Panc1 (cell line): ENCODE results near the gene XK. TPM values are rescaled to one million over a fixed set of nuclear protein-coding genes. Genes with fewer than 3 reads are reported as not detected.

Experiments used
- ATAC-seq: fragments of 200-7000 bp; cut with Tn5 transposase; 2 replicates; pipeline ENCODE4 v1.9.1; 2020; ENCODE audit warnings: mild to moderate bottlenecking, moderate library complexity
- BruUV-seq: library from RNA; stranded (reverse); fragments of 400-500 nt; replicated peaks from 2 replicates; lab custom pipeline; 2021; lab: Mats Ljungman, UMichigan
- CTCF ChIA-PET: fragments of 300-600 bp; sonication (Branson Sonifier 250); formaldehyde crosslinking; loops from one replicate; lab custom pipeline; 2022; ENCODE audit warnings: antibody characterized with exemption; lab: Charles Lee
- POLR2A ChIA-PET: fragments of 300-600 bp; sonication (Branson Sonifier 250); formaldehyde crosslinking; loops from one replicate; lab custom pipeline; 2022; ENCODE audit warnings: antibody characterized with exemption; lab: Charles Lee
- DNase-seq: peaks from one replicate; pipeline ENCODE4 v3.0.0-alpha.2; 2010; ENCODE audit warnings: low read depth, low spot score
- H3K27ac ChIP-seq: 2 replicates; pipeline ENCODE4 v1.5.1; 2011; ENCODE audit warnings: mild to moderate bottlenecking, low read length, inconsistent platforms
- H3K27me3 ChIP-seq: fragments of 200-500 bp; sonication (Bioruptor generic); 2 replicates; pipeline ENCODE4 v1.6.0; 2014; ENCODE audit warnings: low read length, inconsistent platforms; ENCODE audit not compliant: control insufficient read depth, insufficient read depth
- H3K36me3 ChIP-seq: fragments of 200-500 bp; sonication (Bioruptor generic); 2 replicates; pipeline ENCODE4 v1.5.1; 2014; ENCODE audit warnings: inconsistent platforms, mild to moderate bottlenecking, low read length, moderate library complexity; ENCODE audit not compliant: control insufficient read depth, insufficient read depth
- H3K4me1 ChIP-seq: 2 replicates; pipeline ENCODE4 v1.5.1; 2011; ENCODE audit warnings: inconsistent platforms, mild to moderate bottlenecking, low read length, moderate library complexity; ENCODE audit not compliant: control insufficient read depth, insufficient read depth
- H3K4me3 ChIP-seq, 2 experiments: 2 replicates each; pipeline ENCODE4 v1.5.1; 2011 to 2012; ENCODE audit warnings: low read depth in 2 of 2, low read length in 2 of 2, mild to moderate bottlenecking in 2 of 2, inconsistent platforms in 1 of 2, moderate library complexity in 1 of 2
- H3K9me3 ChIP-seq: fragments of 200-500 bp; sonication (Bioruptor generic); 2 replicates; pipeline ENCODE4 v1.5.1; 2014; ENCODE audit warnings: low read depth, mild to moderate bottlenecking, inconsistent platforms, low read length, moderate library complexity; ENCODE audit not compliant: control insufficient read depth, insufficient read depth
- CTCF ChIP-seq: fragments of 450-650 bp; IDR thresholded peaks from 2 replicates; pipeline ENCODE4 v1.5.1; 2017; ENCODE audit warnings: mild to moderate bottlenecking
- POLR2AphosphoS5 ChIP-seq: IDR thresholded peaks from 2 replicates; pipeline ENCODE4 v1.6.1; 2012; ENCODE audit warnings: mild to moderate bottlenecking, low read depth, low read length, moderate library complexity
- REST ChIP-seq, 2 experiments: IDR thresholded peaks; 2 replicates each; pipeline ENCODE4 v1.6.1; 2011 to 2012; ENCODE audit warnings: low read depth in 2 of 2, control low read depth in 1 of 2, low read length in 1 of 2, mild to moderate bottlenecking in 1 of 2, moderate library complexity in 1 of 2; ENCODE audit not compliant: insufficient read depth in 1 of 2
- SIN3A ChIP-seq: IDR thresholded peaks from 2 replicates; pipeline ENCODE4 v1.6.1; 2012; ENCODE audit warnings: low read depth, mild to moderate bottlenecking, low read length, moderate library complexity, borderline replicate concordance; ENCODE audit not compliant: insufficient read depth
- TCF7L2 ChIP-seq: IDR thresholded peaks from 2 replicates; pipeline ENCODE4 v1.6.1; 2011; ENCODE audit warnings: mild to moderate bottlenecking, low read depth, low read length, inconsistent platforms
- in situ Hi-C: cut with HindIII; loops from 2 replicates; pipeline ENCODE4 v1.10.0; 2016; ENCODE audit warnings: low sequenced_read_pairs, low pct_unique_long_range_greater_than_20kb
- intact Hi-C: fragments of 100-400 bp; cut with micrococcal nuclease; formaldehyde crosslinking; loops from one replicate; pipeline ENCODE4 v1.10.0; 2022; ENCODE audit not compliant: unreplicated experiment
- total RNA-seq: library from RNA; stranded (reverse); gene quantifications from one replicate; pipeline ENCODE4 v1.2.1, GENCODE V29; 2021; ENCODE audit not compliant: unreplicated experiment

Gene XK
- total RNA-seq, 1 experiment from 2014 or later: 1.3 TPM

- in situ Hi-C loops (no loop called here), intact Hi-C loops (no loop called here)
- H3K36me3 ChIP-seq: no peaks in the 10 kb centered on the region
- ATAC-seq (no peak), DNase-seq (no peak)
- BruUV-seq: no TSS peak
- POLR2A ChIA-PET: no interaction called here
- no peaks in the 10 kb centered on the region for H3K27me3 ChIP-seq
- CTCF ChIA-PET: no interaction called here
- TF ChIP-seq TCF7L2 (no peak), SIN3A (no peak), POLR2AphosphoS5 (no peak), CTCF (no peak), REST (IDR thresholded peaks at IDR 0.05; ENCODE audit: insufficient read depth in 1 of 2, low read depth in 2 of 2, low read length in 1 of 2) (no peak)
- no peak overlapping the region for H3K27ac ChIP-seq
- H3K9me3 ChIP-seq: no peaks in the 10 kb centered on the region
- no peaks in the 10 kb centered on the region for H3K4me1 ChIP-seq
- H3K4me3 ChIP-seq: no peak overlapping the region
Measured at GRCh38 chrX:37711991-37712390, 26.4 kb downstream of the XK start.

GRCh38 chrX:37712458-37712857 is 26.9 kb downstream of the XK start:
- H3K27me3 ChIP-seq: no peaks in the 10 kb centered on the region
- ChIA-PET POLR2A (no interaction called here), CTCF (no interaction called here)
- no peaks in the 10 kb centered on the region for H3K4me1 ChIP-seq
- intact Hi-C loops (no loop called here), in situ Hi-C loops (no loop called here)
- no peak overlapping the region for H3K27ac ChIP-seq
- TF ChIP-seq REST (IDR thresholded peaks at IDR 0.05; ENCODE audit: insufficient read depth in 1 of 2, low read depth in 2 of 2, low read length in 1 of 2) (no peak), SIN3A (no peak), POLR2AphosphoS5 (no peak), CTCF (no peak), TCF7L2 (no peak)
- H3K4me3 ChIP-seq: no peak overlapping the region
- H3K9me3 ChIP-seq: no peaks in the 10 kb centered on the region
- H3K36me3 ChIP-seq: no peaks in the 10 kb centered on the region
- BruUV-seq: no TSS peak
- DNase-seq: no peak
- ATAC-seq: no peak
